CD4-positive, alpha-beta T cell (primary cell): ENCODE data around the gene SNCA. TPM values are rescaled to one million over a fixed set of nuclear protein-coding genes. Genes with fewer than 3 reads are reported as not detected.

ENCODE experiments used
- ATAC-seq: fragments of 200-7000 bp; cut with Tn5 transposase; one replicate; pipeline ENCODE4 v1.10.0; 2022; ENCODE audit warnings: mild to moderate bottlenecking; ENCODE audit not compliant: poor library complexity
- CTCF ChIA-PET: fragments of 350-600 bp; sonication (Branson Sonifier 250); formaldehyde crosslinking; loops from one replicate; lab custom pipeline; 2021; ENCODE audit warnings: antibody characterized with exemption, inconsistent platforms; lab: Charles Lee
- POLR2A ChIA-PET: fragments of 350-600 bp; sonication (Branson Sonifier 250); formaldehyde crosslinking; loops from one replicate; lab custom pipeline; 2021; ENCODE audit warnings: antibody characterized with exemption, inconsistent platforms; lab: Charles Lee
- DNase-seq, 14 experiments: peaks; one replicate each; pipeline ENCODE4 v3.0.0-alpha.2; 2013 to 2020; ENCODE audit warnings: mixed read lengths in 2 of 14
- H3K27ac ChIP-seq, 2 donors: one replicate each; pipeline versions ENCODE4 v1.5.1 to v1.7.0; 2013; ENCODE audit warnings: low read length in 2 of 2, low read depth in 1 of 2, mild to moderate bottlenecking in 1 of 2
- H3K27me3 ChIP-seq, 2 experiments: 1 replicate in 1 of 2; 2 replicates in 1 of 2; pipeline versions ENCODE4 v1.6.1 to v1.7.0; 2013; ENCODE audit warnings: low read length in 2 of 2, control low read depth in 1 of 2, mild to moderate bottlenecking in 1 of 2, moderate library complexity in 1 of 2; ENCODE audit not compliant: insufficient read depth in 2 of 2, control insufficient read depth in 1 of 2
- H3K36me3 ChIP-seq: one replicate; pipeline ENCODE4 v1.6.1; 2013; ENCODE audit warnings: low read length, control low read depth; ENCODE audit not compliant: insufficient read depth
- H3K4me1 ChIP-seq: one replicate; pipeline ENCODE4 v1.6.1; 2013; ENCODE audit warnings: low read length, control low read depth; ENCODE audit not compliant: insufficient read depth
- H3K4me3 ChIP-seq: one replicate; pipeline ENCODE4 v1.5.1; 2013; ENCODE audit warnings: mild to moderate bottlenecking, low read length, moderate library complexity
- H3K9me3 ChIP-seq, 2 experiments: 1 replicate in 1 of 2; 2 replicates in 1 of 2; pipeline versions ENCODE4 v1.6.1 to v1.7.0; 2013; ENCODE audit warnings: low read length in 2 of 2, mild to moderate bottlenecking in 2 of 2, control low read depth in 1 of 2, moderate library complexity in 1 of 2; ENCODE audit not compliant: control insufficient read depth in 1 of 2, insufficient read depth in 1 of 2
- H3K27ac Mint-ChIP-seq: one replicate; pipeline ENCODE4 v1.8.0; 2020; ENCODE audit warnings: mixed read lengths
- H3K27me3 Mint-ChIP-seq: one replicate; pipeline ENCODE4 v1.8.0; 2021; ENCODE audit warnings: mixed read lengths
- H3K36me3 Mint-ChIP-seq: one replicate; pipeline ENCODE4 v1.8.0; 2021; ENCODE audit warnings: low read depth, mixed read lengths
- H3K4me1 Mint-ChIP-seq: one replicate; pipeline ENCODE4 v1.8.0; 2021; ENCODE audit warnings: low read depth, mixed read lengths
- H3K4me3 Mint-ChIP-seq: one replicate; pipeline ENCODE4 v1.8.0; 2020; ENCODE audit warnings: mild to moderate bottlenecking, mixed read lengths
- H3K9me3 Mint-ChIP-seq: one replicate; pipeline ENCODE4 v1.8.0; 2020; ENCODE audit warnings: mixed read lengths
- intact Hi-C, 2 experiments: fragments of 100-400 bp; cut with DNase I in 1 of 2; cut with micrococcal nuclease in 1 of 2; formaldehyde crosslinking; loops; one replicate each; pipeline versions ENCODE4 v1.15.1 to v1.9.0; 2023 to 2025; cut with DNase I, micrococcal nuclease
- total RNA-seq, 174 experiments: library from RNA in 2 of 174; stranded (reverse) in 2 of 174; gene quantifications; one replicate each; pipeline ENCODE4 v1.2.3 and lab custom pipeline; 2021 to 2026
- TF ChIP-seq, protein P1 (sequence below): fragments of 200-600 bp; IDR thresholded peaks from one replicate; pipeline ENCODE4 v1.8.0; 2022; ENCODE audit warnings: antibody characterized with exemption, mild to moderate bottlenecking

Gene SNCA
- total RNA-seq, 2 experiments from 2014 or later, result not detected

DNA sequence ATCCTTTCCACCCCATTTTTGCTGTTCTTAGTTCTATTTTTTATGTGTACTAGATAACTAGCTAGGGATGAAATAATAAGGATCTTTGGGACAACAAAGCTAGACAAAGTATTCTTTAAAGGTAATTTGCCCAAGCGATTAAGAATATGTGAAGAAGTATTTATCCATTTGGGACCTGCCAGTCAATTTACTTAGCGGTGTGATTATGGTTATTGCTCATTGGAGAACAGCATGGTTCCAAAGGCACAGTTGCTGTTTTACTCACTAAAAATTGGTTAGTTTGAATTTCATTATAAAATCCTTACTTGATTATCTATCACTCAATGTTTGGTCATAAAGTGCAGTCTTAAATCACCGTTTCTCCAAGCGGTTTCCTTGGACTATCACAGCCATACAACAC lies 124.1 kb downstream of the SNCA start:
- DNase-seq (no peak), ATAC-seq (no peak)
- no peak overlapping the region for H3K27ac Mint-ChIP-seq
- no peak overlapping the region for H3K4me3 Mint-ChIP-seq
- no peaks in the 10 kb centered on the region for H3K9me3 ChIP-seq
- H3K4me1 Mint-ChIP-seq, result peaks cover 5% of the 10 kb centered on the region
- H3K4me1 ChIP-seq, result no peaks in the 10 kb centered on the region
- no peaks in the 10 kb centered on the region for H3K36me3 Mint-ChIP-seq
- no peaks in the 10 kb centered on the region for H3K27me3 Mint-ChIP-seq
- H3K27me3 ChIP-seq, result no peaks in the 10 kb centered on the region
- ChIA-PET POLR2A (no interaction called here), CTCF (interaction anchor here (1.8 kb wide), 1 partner anchor 9 kb away, joined by 4 read pairs; no protein-coding TSS in a partner anchor)
- intact Hi-C loops, result no loop called here
- TF ChIP-seq, protein P1, sequence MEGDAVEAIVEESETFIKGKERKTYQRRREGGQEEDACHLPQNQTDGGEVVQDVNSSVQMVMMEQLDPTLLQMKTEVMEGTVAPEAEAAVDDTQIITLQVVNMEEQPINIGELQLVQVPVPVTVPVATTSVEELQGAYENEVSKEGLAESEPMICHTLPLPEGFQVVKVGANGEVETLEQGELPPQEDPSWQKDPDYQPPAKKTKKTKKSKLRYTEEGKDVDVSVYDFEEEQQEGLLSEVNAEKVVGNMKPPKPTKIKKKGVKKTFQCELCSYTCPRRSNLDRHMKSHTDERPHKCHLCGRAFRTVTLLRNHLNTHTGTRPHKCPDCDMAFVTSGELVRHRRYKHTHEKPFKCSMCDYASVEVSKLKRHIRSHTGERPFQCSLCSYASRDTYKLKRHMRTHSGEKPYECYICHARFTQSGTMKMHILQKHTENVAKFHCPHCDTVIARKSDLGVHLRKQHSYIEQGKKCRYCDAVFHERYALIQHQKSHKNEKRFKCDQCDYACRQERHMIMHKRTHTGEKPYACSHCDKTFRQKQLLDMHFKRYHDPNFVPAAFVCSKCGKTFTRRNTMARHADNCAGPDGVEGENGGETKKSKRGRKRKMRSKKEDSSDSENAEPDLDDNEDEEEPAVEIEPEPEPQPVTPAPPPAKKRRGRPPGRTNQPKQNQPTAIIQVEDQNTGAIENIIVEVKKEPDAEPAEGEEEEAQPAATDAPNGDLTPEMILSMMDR, result no peak
- H3K36me3 ChIP-seq, result no peaks in the 10 kb centered on the region
- no peak overlapping the region for H3K4me3 ChIP-seq
- no peak overlapping the region for H3K27ac ChIP-seq
- H3K9me3 Mint-ChIP-seq, result no peaks in the 10 kb centered on the region

GRCh38 chr4:89712141-89712540 lies 124.8 kb downstream of the SNCA start:
- ATAC-seq (no peak), DNase-seq (no peak)
- Histone ChIP-seq H3K27me3 (no peaks in the 10 kb centered on the region), H3K9me3 (no peaks in the 10 kb centered on the region), H3K27ac (no peak overlapping the region), H3K4me1 (no peaks in the 10 kb centered on the region), H3K36me3 (no peaks in the 10 kb centered on the region), H3K4me3 (no peak overlapping the region)
- no peak overlapping the region for H3K27ac Mint-ChIP-seq
- H3K27me3 Mint-ChIP-seq, result no peaks in the 10 kb centered on the region
- no peaks in the 10 kb centered on the region for H3K36me3 Mint-ChIP-seq
- H3K4me1 Mint-ChIP-seq, result peaks cover 5% of the 10 kb centered on the region
- no peaks in the 10 kb centered on the region for H3K9me3 Mint-ChIP-seq
- intact Hi-C loops, result no loop called here
- TF ChIP-seq, protein P1, result no peak
- CTCF ChIA-PET, result interaction anchor here (1.8 kb wide), 1 partner anchor 8 kb away, joined by 4 read pairs; no protein-coding TSS in a partner anchor
- H3K4me3 Mint-ChIP-seq, result no peak overlapping the region
- POLR2A ChIA-PET, result no interaction called here

DNA sequence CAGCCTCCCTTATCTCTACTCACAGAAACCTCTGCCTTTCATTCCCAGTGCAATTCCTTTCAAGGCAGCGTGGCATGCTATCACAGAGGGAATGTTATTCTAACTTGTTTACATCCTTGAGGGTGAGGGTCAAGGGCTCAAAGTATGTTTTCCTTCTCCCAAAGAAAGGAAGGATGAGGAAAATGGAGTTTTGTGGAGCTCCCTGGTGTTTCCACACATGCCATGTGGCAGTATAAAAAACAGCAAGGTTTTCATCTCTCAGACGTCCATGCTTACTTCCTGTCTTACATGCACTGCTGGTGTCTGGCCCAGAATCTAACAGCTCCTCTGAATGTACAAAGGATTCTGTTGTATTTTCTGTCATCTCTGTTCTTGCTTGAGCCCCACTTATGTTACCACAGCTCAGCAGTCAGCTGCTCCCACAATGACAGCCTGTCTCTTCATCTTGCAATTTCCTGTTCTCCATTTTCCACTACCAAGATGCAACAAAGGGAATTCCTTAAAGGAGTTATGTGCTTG lies 128.0 kb downstream of the SNCA start:
- CTCF ChIA-PET, result interaction anchor here (0.6 kb wide), 1 partner anchor 1228 kb away, joined by 4 read pairs; no protein-coding TSS in a partner anchor

More for the DNA sequence above, 128.0 kb downstream of the SNCA start:
- Mint-ChIP-seq H3K36me3 (no peaks in the 10 kb centered on the region), H3K4me1 (peaks cover 5% of the 10 kb centered on the region), H3K4me3 (no peak overlapping the region), H3K27ac (no peak overlapping the region), H3K27me3 (no peaks in the 10 kb centered on the region), H3K9me3 (no peaks in the 10 kb centered on the region)
- ATAC-seq (peak; percentile 44), DNase-seq (peak in 1 of 14 experiments; percentile 1)
- no peaks in the 10 kb centered on the region for H3K27me3 ChIP-seq
- no peak overlapping the region for H3K4me3 ChIP-seq
- no peak overlapping the region for H3K27ac ChIP-seq
- TF ChIP-seq, protein P1, result no peak
- H3K9me3 ChIP-seq, result no peaks in the 10 kb centered on the region
- no peaks in the 10 kb centered on the region for H3K4me1 ChIP-seq
- no peaks in the 10 kb centered on the region for H3K36me3 ChIP-seq
- POLR2A ChIA-PET, result no interaction called here
- intact Hi-C loops, result no loop called here
